ENCODE measurements around the gene FAM47E.

The FAM47E gene

GRCh38 chr4:76312457-76312856, 60.9 kb downstream of the FAM47E start:
- H3K9ac ChIP-seq (ENCODE audit: low read depth, low read length, poor library complexity, severe bottlenecking) = no peak overlapping the region
- no peaks in the 10 kb centered on the region for H3F3A ChIP-seq (ENCODE audit: low read depth)
- H3K9me3 ChIP-seq (ENCODE audit: insufficient read depth, low read depth, low read length) = peaks cover 3% of the 10 kb centered on the region; the same call in 1 of the 2 replicates
- no peaks in the 10 kb centered on the region for H3K27me3 ChIP-seq (ENCODE audit: insufficient read depth, low read length, poor library complexity, severe bottlenecking)
- peaks cover 20% of the 10 kb centered on the region for H3K79me2 ChIP-seq (ENCODE audit: insufficient read depth, low read length)
- H3K4me3 ChIP-seq (ENCODE audit: low read length, poor library complexity, severe bottlenecking) = no peak overlapping the region
- no peak overlapping the region for H2AFZ ChIP-seq (ENCODE audit: low read length)
- H3K9me2 ChIP-seq (replicated peaks; ENCODE audit: low read depth, low read length) = no peaks in the 10 kb centered on the region
- no peaks in the 10 kb centered on the region for H3K36me3 ChIP-seq (ENCODE audit: insufficient read depth, low read length)
- H3K4me2 ChIP-seq (ENCODE audit: low read depth, low read length, poor library complexity, severe bottlenecking) = no peak overlapping the region
- H3K4me1 ChIP-seq (ENCODE audit: insufficient read depth, low read length, poor library complexity, severe bottlenecking) = peaks cover 28% of the 10 kb centered on the region
- H4K20me1 ChIP-seq (ENCODE audit: insufficient read depth, low read length, poor library complexity, severe bottlenecking) = peaks cover 6% of the 10 kb centered on the region
- TF ChIP-seq EZH2phosphoT487 (IDR thresholded peaks at IDR 0.05; ENCODE audit: borderline replicate concordance) (no peak), CTCF (conservative IDR thresholded peaks at IDR 0.05; ENCODE audit: low read length) (no peak)

- H3K79me2 ChIP-seq (ENCODE audit: insufficient read depth, low read length) = peaks cover 9% of the 10 kb centered on the region
- peaks cover 3% of the 10 kb centered on the region; the same call in 1 of the 2 replicates for H3K9me3 ChIP-seq (ENCODE audit: insufficient read depth, low read depth, low read length)
- TF ChIP-seq EZH2phosphoT487 (IDR thresholded peaks at IDR 0.05; ENCODE audit: borderline replicate concordance) (no peak), CTCF (conservative IDR thresholded peaks at IDR 0.05; ENCODE audit: low read length) (no peak)
- H3K4me1 ChIP-seq (ENCODE audit: insufficient read depth, low read length, poor library complexity, severe bottlenecking) = peaks cover 17% of the 10 kb centered on the region
- no peaks in the 10 kb centered on the region for H3K27me3 ChIP-seq (ENCODE audit: insufficient read depth, low read length, poor library complexity, severe bottlenecking)
- H3K9me2 ChIP-seq (replicated peaks; ENCODE audit: low read depth, low read length) = no peaks in the 10 kb centered on the region
- H3K4me3 ChIP-seq (ENCODE audit: low read length, poor library complexity, severe bottlenecking) = no peak overlapping the region
- no peaks in the 10 kb centered on the region for H3F3A ChIP-seq (ENCODE audit: low read depth)
- H4K20me1 ChIP-seq (ENCODE audit: insufficient read depth, low read length, poor library complexity, severe bottlenecking) = no peaks in the 10 kb centered on the region
- no peak overlapping the region for H3K9ac ChIP-seq (ENCODE audit: low read depth, low read length, poor library complexity, severe bottlenecking)
- H3K4me2 ChIP-seq (ENCODE audit: low read depth, low read length, poor library complexity, severe bottlenecking) = no peak overlapping the region
- H3K36me3 ChIP-seq (ENCODE audit: insufficient read depth, low read length) = no peaks in the 10 kb centered on the region
- H2AFZ ChIP-seq (ENCODE audit: low read length) = no peak overlapping the region
Observed at GRCh38 chr4:76313547-76313946, 62.0 kb downstream of the FAM47E start.

DNA sequence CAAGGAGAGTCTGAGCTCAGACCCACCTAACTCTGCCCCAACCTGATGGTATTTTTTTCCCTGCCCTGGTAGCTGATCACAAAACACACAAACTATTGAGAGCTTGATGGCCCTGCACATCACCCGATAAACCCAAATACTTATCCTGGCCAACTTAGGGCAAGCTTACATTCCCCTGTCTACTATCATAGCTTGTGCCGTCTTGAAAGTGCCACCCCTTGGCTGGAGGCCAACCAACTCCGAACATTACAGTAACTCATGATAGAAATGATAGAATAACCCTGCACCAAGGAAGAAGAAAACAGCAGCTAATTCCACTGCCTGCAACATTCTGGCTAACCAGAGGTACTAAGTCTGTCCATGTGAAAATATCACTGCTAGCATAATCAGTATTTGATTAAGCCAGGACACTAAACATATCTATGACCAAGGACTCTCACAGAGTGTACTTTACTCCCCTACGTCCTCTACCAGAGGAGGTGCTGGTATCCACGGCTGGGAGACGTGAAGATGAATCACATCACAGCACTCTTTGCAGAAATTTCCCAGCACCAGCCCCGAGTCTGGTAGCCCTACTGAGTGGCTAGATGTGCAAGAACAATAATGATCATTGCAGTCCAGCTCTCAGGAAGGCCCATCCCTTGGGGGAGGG, 63.9 kb downstream of the FAM47E start:
- Histone ChIP-seq H3K9ac (ENCODE audit: low read depth, low read length, poor library complexity, severe bottlenecking) (no peak overlapping the region), H3K4me1 (ENCODE audit: insufficient read depth, low read length, poor library complexity, severe bottlenecking) (peaks cover 5% of the 10 kb centered on the region), H3K36me3 (ENCODE audit: insufficient read depth, low read length) (no peaks in the 10 kb centered on the region), H3K9me3 (ENCODE audit: insufficient read depth, low read depth, low read length) (peaks cover 7% of the 10 kb centered on the region; the same call in 1 of the 2 replicates), H3K9me2 (replicated peaks; ENCODE audit: low read depth, low read length) (no peaks in the 10 kb centered on the region), H4K20me1 (ENCODE audit: insufficient read depth, low read length, poor library complexity, severe bottlenecking) (no peaks in the 10 kb centered on the region), H3K27me3 (ENCODE audit: insufficient read depth, low read length, poor library complexity, severe bottlenecking) (no peaks in the 10 kb centered on the region), H3F3A (ENCODE audit: low read depth) (no peaks in the 10 kb centered on the region), H3K4me3 (ENCODE audit: low read length, poor library complexity, severe bottlenecking) (no peak overlapping the region), H3K79me2 (ENCODE audit: insufficient read depth, low read length) (no peaks in the 10 kb centered on the region), H2AFZ (ENCODE audit: low read length) (no peak overlapping the region), H3K4me2 (ENCODE audit: low read depth, low read length, poor library complexity, severe bottlenecking) (no peak overlapping the region)
- TF ChIP-seq CTCF (conservative IDR thresholded peaks at IDR 0.05; ENCODE audit: low read length) (no peak), EZH2phosphoT487 (IDR thresholded peaks at IDR 0.05; ENCODE audit: borderline replicate concordance) (no peak)
